ACHN (cell line): ENCODE measurements around the gene RNU1-3.
A peak's percentile ranks its signal among the peaks of the same experiment; 100 is the strongest.
"Not testable (repeated sequence)": the region's sequence is repeated elsewhere in the genome, so short reads cannot be mapped to it uniquely, and the experiment has no call there.

Experiments used
- DNase-seq: peaks from one replicate; pipeline ENCODE4 v3.0.0-alpha.2; 2015
- in situ Hi-C: cut with HindIII; loops from 2 replicates; pipeline ENCODE4 v1.10.0; 2017; ENCODE audit warnings: low sequenced_read_pairs, low pct_ligation_motif_present, low pct_unique_long_range_greater_than_20kb

RNU1-3 gene

GRCh38 chr1:16697152-16697551, 30.4 kb upstream of the RNU1-3 start:
- DNase-seq, in situ Hi-C loops: not testable (repeated sequence)

- DNase-seq, in situ Hi-C loops: not testable (repeated sequence)
These were observed 29.9 kb upstream of the RNU1-3 start for GRCh38 chr1:16696507-16697150.

GRCh38 chr1:16694308-16694702, 27.6 kb upstream of the RNU1-3 start:
- DNase-seq, in situ Hi-C loops: not testable (repeated sequence)

GRCh38 chr1:16693449-16694307, 26.9 kb upstream of the RNU1-3 start:
- DNase-seq, result not testable (repeated sequence)

GRCh38 chr1:16692717-16693448, 26.1 kb upstream of the RNU1-3 start:
- in situ Hi-C loops, result not testable (repeated sequence)

More at GRCh38 chr1:16693449-16694307, 26.9 kb upstream of the RNU1-3 start:
- in situ Hi-C loops, result not testable (repeated sequence)

GRCh38 chr1:16692283-16692682, 25.5 kb upstream of the RNU1-3 start:
- in situ Hi-C loops, DNase-seq: not testable (repeated sequence)

More at GRCh38 chr1:16692717-16693448, 26.1 kb upstream of the RNU1-3 start:
- DNase-seq, result not testable (repeated sequence)

- DNase-seq, in situ Hi-C loops: not testable (repeated sequence)
These were observed 24.4 kb upstream of the RNU1-3 start for GRCh38 chr1:16690971-16691682.

GRCh38 chr1:16687132-16687800, 20.5 kb upstream of the RNU1-3 start:
- in situ Hi-C loops, DNase-seq: not testable (repeated sequence)

- DNase-seq, in situ Hi-C loops: not testable (repeated sequence)
These were observed 19.0 kb upstream of the RNU1-3 start for GRCh38 chr1:16685445-16686371.

GRCh38 chr1:16684738-16685337, 18.1 kb upstream of the RNU1-3 start:
- DNase-seq, in situ Hi-C loops: not testable (repeated sequence)

- DNase-seq, in situ Hi-C loops: not testable (repeated sequence)
These were observed 17.4 kb upstream of the RNU1-3 start for GRCh38 chr1:16684152-16684551.

- in situ Hi-C loops, result not testable (repeated sequence)
These were observed 16.1 kb upstream of the RNU1-3 start for GRCh38 chr1:16682803-16683202.

GRCh38 chr1:16680366-16680765, 13.6 kb upstream of the RNU1-3 start:
- in situ Hi-C loops, DNase-seq: not testable (repeated sequence)

More at GRCh38 chr1:16682803-16683202, 16.1 kb upstream of the RNU1-3 start:
- not testable (repeated sequence) for DNase-seq

GRCh38 chr1:16677552-16678431, 11.0 kb upstream of the RNU1-3 start:
- in situ Hi-C loops, result no loop called here
- peak; percentile 57 for DNase-seq

GRCh38 chr1:16676661-16677523, 10.1 kb upstream of the RNU1-3 start:
- DNase-seq, in situ Hi-C loops: not testable (repeated sequence)
